H9 (cell line): ENCODE measurements around the gene FGF9. TPM values are rescaled to one million over a fixed set of nuclear protein-coding genes. Genes with fewer than 3 reads are reported as not detected.

Experiments
- DNase-seq: peaks from one replicate; pipeline ENCODE4 v3.0.0-alpha.2; 2017
- H2AFZ ChIP-seq: one replicate; pipeline ENCODE4 v1.6.1; 2013; ENCODE audit warnings: mild to moderate bottlenecking, low read length, control low read depth, moderate library complexity
- H2AK5ac ChIP-seq: 2 replicates; pipeline ENCODE4 v1.6.1; 2013; ENCODE audit warnings: low read length, control low read depth, mixed read lengths; ENCODE audit not compliant: insufficient read length
- H2BK120ac ChIP-seq: one replicate; pipeline ENCODE4 v1.6.1; 2013; ENCODE audit warnings: low read depth, mild to moderate bottlenecking, low read length, control low read depth, inconsistent platforms; ENCODE audit not compliant: poor library complexity, severe bottlenecking
- H2BK12ac ChIP-seq: 2 replicates; pipeline ENCODE4 v1.6.1; 2013; ENCODE audit warnings: low read length, control low read depth, mixed read lengths, low read depth; ENCODE audit not compliant: insufficient read length
- H2BK15ac ChIP-seq: 2 replicates; pipeline ENCODE4 v1.6.1; 2013; ENCODE audit warnings: low read depth, low read length, control low read depth
- H2BK20ac ChIP-seq: one replicate; pipeline ENCODE4 v1.6.1; 2013; ENCODE audit warnings: low read depth, mild to moderate bottlenecking, low read length, control low read depth, inconsistent platforms; ENCODE audit not compliant: poor library complexity, severe bottlenecking
- H2BK5ac ChIP-seq: 2 replicates; pipeline ENCODE4 v1.6.1; 2013; ENCODE audit warnings: low read length, control low read depth, mixed read lengths; ENCODE audit not compliant: insufficient read length
- H3K14ac ChIP-seq: 2 replicates; pipeline ENCODE4 v1.6.1; 2013; ENCODE audit warnings: low read length, control low read depth; ENCODE audit not compliant: insufficient read depth
- H3K18ac ChIP-seq: 2 replicates; pipeline ENCODE4 v1.6.1; 2013; ENCODE audit warnings: low read depth, mild to moderate bottlenecking, mixed read lengths, low read length, control low read depth; ENCODE audit not compliant: insufficient read length
- H3K23ac ChIP-seq: 2 replicates; pipeline ENCODE4 v1.6.1; 2013; ENCODE audit warnings: low read length, control low read depth, mixed read lengths, low read depth; ENCODE audit not compliant: insufficient read length
- H3K23me2 ChIP-seq: 2 replicates; pipeline ENCODE4 v1.6.1; 2013; ENCODE audit warnings: low read depth, mild to moderate bottlenecking, mixed read lengths, low read length, control low read depth; ENCODE audit not compliant: insufficient read length, poor library complexity, severe bottlenecking
- H3K27ac ChIP-seq: 2 replicates; pipeline ENCODE4 v1.5.1; 2013; ENCODE audit warnings: low read length, control low read depth, mixed read lengths, low read depth; ENCODE audit not compliant: insufficient read length
- H3K27me3 ChIP-seq: 2 replicates; pipeline ENCODE4 v1.6.1; 2013; ENCODE audit warnings: low read length, control low read depth, inconsistent platforms; ENCODE audit not compliant: insufficient read depth
- H3K4ac ChIP-seq: 2 replicates; pipeline ENCODE4 v1.6.1; 2013; ENCODE audit warnings: low read depth, mild to moderate bottlenecking, control low read depth, inconsistent platforms, low read length, moderate library complexity
- H3K4me1 ChIP-seq: 2 replicates; pipeline ENCODE4 v1.6.1; 2013; ENCODE audit warnings: low read length, control low read depth, inconsistent platforms; ENCODE audit not compliant: insufficient read depth
- H3K4me2 ChIP-seq: 2 replicates; pipeline ENCODE4 v1.6.1; 2013; ENCODE audit warnings: low read length, control low read depth, mixed read lengths; ENCODE audit not compliant: insufficient read length, insufficient read depth
- H3K56ac ChIP-seq: 2 replicates; pipeline ENCODE4 v1.6.1; 2013; ENCODE audit warnings: low read depth, mild to moderate bottlenecking, mixed read lengths, low read length, control low read depth; ENCODE audit not compliant: insufficient read length
- H3K79me1 ChIP-seq: 2 replicates; pipeline ENCODE4 v1.6.1; 2013; ENCODE audit warnings: low read depth, mild to moderate bottlenecking, moderate library complexity, low read length, control low read depth, inconsistent platforms; ENCODE audit not compliant: insufficient read depth, poor library complexity, severe bottlenecking
- H3K79me2 ChIP-seq: 2 replicates; pipeline ENCODE4 v1.6.1; 2013; ENCODE audit warnings: low read length, control low read depth, inconsistent platforms; ENCODE audit not compliant: insufficient read depth
- H3K9ac ChIP-seq: 2 replicates; pipeline ENCODE4 v1.6.1; 2013; ENCODE audit warnings: low read length, control low read depth, mixed read lengths; ENCODE audit not compliant: insufficient read length; ENCODE audit errors: extremely low read depth
- H3K9me3 ChIP-seq: one replicate; pipeline ENCODE4 v1.6.1; 2013; ENCODE audit warnings: low read depth, low read length, inconsistent platforms; ENCODE audit not compliant: control insufficient read depth
- H3T11ph ChIP-seq: one replicate; pipeline ENCODE4 v1.6.1; 2013; ENCODE audit warnings: mild to moderate bottlenecking, low read length, control low read depth, inconsistent platforms
- H4K20me1 ChIP-seq: one replicate; pipeline ENCODE4 v1.6.1; 2013; ENCODE audit not compliant: control insufficient read depth, insufficient read length, insufficient read depth
- H4K5ac ChIP-seq: 2 replicates; pipeline ENCODE4 v1.6.1; 2013; ENCODE audit warnings: low read depth, mild to moderate bottlenecking, mixed read lengths, low read length, control low read depth; ENCODE audit not compliant: insufficient read length
- H4K8ac ChIP-seq: replicated peaks from 2 replicates; pipeline ENCODE4 v1.6.1; 2013; ENCODE audit warnings: low read length, control low read depth, mixed read lengths, low read depth; ENCODE audit not compliant: insufficient read length
- H4K91ac ChIP-seq: 2 replicates; pipeline ENCODE4 v1.6.1; 2013; ENCODE audit warnings: low read depth, mild to moderate bottlenecking, moderate library complexity, mixed read lengths, low read length, control low read depth; ENCODE audit not compliant: insufficient read length
- H3K27ac Mint-ChIP-seq, 3 experiments: 2 replicates in 2 of 3; 3 replicates in 1 of 3; pipeline ENCODE4 v1.8.0; 2020 to 2021; ENCODE audit warnings: mixed read lengths in 3 of 3, mild to moderate bottlenecking in 1 of 3, moderate library complexity in 1 of 3
- H3K27me3 Mint-ChIP-seq: 2 replicates; pipeline ENCODE4 v1.8.0; 2021; ENCODE audit warnings: low read depth, mild to moderate bottlenecking, moderate library complexity, mixed read lengths
- H3K36me3 Mint-ChIP-seq, 3 experiments: 2 replicates in 2 of 3; 3 replicates in 1 of 3; pipeline ENCODE4 v1.8.0; 2020 to 2021; ENCODE audit warnings: low read depth in 3 of 3, mixed read lengths in 3 of 3; ENCODE audit not compliant: insufficient read depth in 1 of 3
- H3K4me1 Mint-ChIP-seq, 2 experiments: 2 replicates each; pipeline ENCODE4 v1.8.0; 2020; ENCODE audit warnings: mixed read lengths in 2 of 2
- H3K4me3 Mint-ChIP-seq, 2 experiments: 2 replicates in 1 of 2; 3 replicates in 1 of 2; pipeline ENCODE4 v1.8.0; 2020 to 2021; ENCODE audit warnings: mild to moderate bottlenecking in 2 of 2, mixed read lengths in 2 of 2, moderate library complexity in 1 of 2
- H3K9me3 Mint-ChIP-seq, 2 experiments: 2 replicates in 1 of 2; 3 replicates in 1 of 2; pipeline ENCODE4 v1.8.0; 2020; ENCODE audit warnings: mild to moderate bottlenecking in 2 of 2, mixed read lengths in 2 of 2, moderate library complexity in 1 of 2
- WGBS: extraction: QIAGEN DNeasy Blood & Tissue Kit; methylation state at CpG from one replicate; pipeline ENCODE4 v1.1.7; 2013; ENCODE audit warnings: missing lambda C conversion rate, low lambda C conversion rate, mixed read lengths; ENCODE audit not compliant: insufficient read length; ENCODE audit errors: extremely low coverage; 5-methylcytosine and 5-hydroxymethylcytosine counted together
- total RNA-seq: library from RNA; stranded (reverse); gene quantifications from 2 replicates; pipeline ENCODE4 v1.2.1, GENCODE V29; 2021
- TF ChIP-seq, protein P1 (sequence below): fragments of 200-600 bp; sonication (generic); conservative IDR thresholded peaks from 3 replicates; pipeline ENCODE4 v1.8.0; 2021; ENCODE audit warnings: antibody characterized with exemption, mild to moderate bottlenecking

Gene FGF9
- total RNA-seq, 1 experiment from 2014 or later = 0.22 TPM

DNA sequence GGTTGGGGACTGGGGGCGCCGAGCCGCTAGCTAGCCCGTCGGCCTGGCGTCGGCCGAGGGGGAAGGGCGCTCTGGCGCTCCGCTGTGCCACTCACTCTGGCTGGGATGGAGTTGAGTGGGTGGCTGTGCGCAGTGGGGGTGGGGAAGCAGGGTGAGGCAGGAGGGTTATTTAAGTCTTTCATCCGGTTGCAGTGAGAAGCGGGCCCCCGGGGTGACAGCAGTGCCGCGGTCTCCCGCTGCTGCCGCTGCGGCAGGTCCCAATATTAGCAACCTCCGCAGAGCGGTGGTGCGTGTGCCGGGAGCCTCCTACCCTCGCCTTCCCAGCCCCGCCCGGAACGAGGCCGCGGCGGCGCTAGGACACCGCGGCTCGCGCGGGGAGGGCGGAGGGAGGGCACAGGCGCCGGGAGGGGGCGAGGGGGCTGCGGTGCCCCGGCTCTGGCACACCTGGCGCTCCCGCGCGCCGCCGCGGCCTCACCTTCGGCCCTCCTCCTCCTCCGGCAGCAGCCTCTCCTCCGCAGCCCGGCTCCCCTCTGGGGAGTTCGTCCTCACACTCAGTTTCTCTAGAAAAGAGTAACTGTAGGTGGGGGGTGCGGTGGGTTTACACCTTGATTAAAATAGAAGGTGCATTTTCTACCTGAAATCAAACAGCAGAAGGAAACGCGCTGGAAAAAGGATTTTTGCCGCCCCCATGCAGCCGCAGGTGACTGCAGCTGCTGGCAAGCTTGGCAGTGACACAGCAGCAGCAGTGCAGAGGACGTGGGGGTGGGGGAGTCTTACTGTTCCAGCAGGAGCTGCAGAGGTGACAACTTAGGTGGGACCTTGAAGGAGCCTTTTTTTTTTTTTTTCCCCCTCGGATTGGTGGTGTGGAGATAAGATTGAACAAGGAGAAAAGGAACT is 4.5 kb downstream of the FGF9 start:
- Histone ChIP-seq H3K27me3 (peaks cover 47% of the 10 kb centered on the region), H3K4me1 (peaks cover 3% of the 10 kb centered on the region; the same call in 1 of the 2 replicates), H3K23ac (no peak overlapping the region), H3K79me2 (no peaks in the 10 kb centered on the region), H3K4ac (no peak overlapping the region), H4K5ac (no peak overlapping the region), H3K18ac (no peak overlapping the region), H3K23me2 (peaks cover 20% of the 10 kb centered on the region), H2AK5ac (no peak overlapping the region), H2BK15ac (no peak overlapping the region), H2BK20ac (no peak overlapping the region), H4K20me1 (no peaks in the 10 kb centered on the region), H3K4me2 (peak overlapping the region; percentile 51), H3K9ac (no peak overlapping the region), H4K8ac (no peak overlapping the region), H2AFZ (no peak overlapping the region), H2BK5ac (no peak overlapping the region), H3T11ph (no peak overlapping the region), H3K56ac (no peak overlapping the region), H3K27ac (no peak overlapping the region), H4K91ac (no peak overlapping the region), H2BK120ac (no peak overlapping the region), H3K79me1 (no peaks in the 10 kb centered on the region), H3K14ac (no peak overlapping the region), H2BK12ac (no peak overlapping the region), H3K9me3 (no peaks in the 10 kb centered on the region)
- DNase-seq = peak; percentile 38
- peaks cover 93% of the 10 kb centered on the region for H3K27me3 Mint-ChIP-seq
- TF ChIP-seq, protein P1, sequence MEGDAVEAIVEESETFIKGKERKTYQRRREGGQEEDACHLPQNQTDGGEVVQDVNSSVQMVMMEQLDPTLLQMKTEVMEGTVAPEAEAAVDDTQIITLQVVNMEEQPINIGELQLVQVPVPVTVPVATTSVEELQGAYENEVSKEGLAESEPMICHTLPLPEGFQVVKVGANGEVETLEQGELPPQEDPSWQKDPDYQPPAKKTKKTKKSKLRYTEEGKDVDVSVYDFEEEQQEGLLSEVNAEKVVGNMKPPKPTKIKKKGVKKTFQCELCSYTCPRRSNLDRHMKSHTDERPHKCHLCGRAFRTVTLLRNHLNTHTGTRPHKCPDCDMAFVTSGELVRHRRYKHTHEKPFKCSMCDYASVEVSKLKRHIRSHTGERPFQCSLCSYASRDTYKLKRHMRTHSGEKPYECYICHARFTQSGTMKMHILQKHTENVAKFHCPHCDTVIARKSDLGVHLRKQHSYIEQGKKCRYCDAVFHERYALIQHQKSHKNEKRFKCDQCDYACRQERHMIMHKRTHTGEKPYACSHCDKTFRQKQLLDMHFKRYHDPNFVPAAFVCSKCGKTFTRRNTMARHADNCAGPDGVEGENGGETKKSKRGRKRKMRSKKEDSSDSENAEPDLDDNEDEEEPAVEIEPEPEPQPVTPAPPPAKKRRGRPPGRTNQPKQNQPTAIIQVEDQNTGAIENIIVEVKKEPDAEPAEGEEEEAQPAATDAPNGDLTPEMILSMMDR = no peak
- no peak overlapping the region for H3K27ac Mint-ChIP-seq
- H3K36me3 Mint-ChIP-seq = no peaks in the 10 kb centered on the region
- H3K9me3 Mint-ChIP-seq = peaks cover 0 to 2% of the 10 kb centered on the region in 2 experiments; a peak in 1 of 5 replicates
- peak overlapping the region; percentile 52 to 87 for H3K4me3 Mint-ChIP-seq
- WGBS = no CpG with 5 or more reads among the region's 62 CpGs
- peaks cover 26 to 34% of the 10 kb centered on the region in 2 experiments for H3K4me1 Mint-ChIP-seq
